Measurements from ENCODE around the gene GPR146.
"Not testable (repeated sequence)": the region's sequence is repeated elsewhere in the genome, so short reads cannot be mapped to it uniquely, and the experiment has no call there.

Gene GPR146

DNA sequence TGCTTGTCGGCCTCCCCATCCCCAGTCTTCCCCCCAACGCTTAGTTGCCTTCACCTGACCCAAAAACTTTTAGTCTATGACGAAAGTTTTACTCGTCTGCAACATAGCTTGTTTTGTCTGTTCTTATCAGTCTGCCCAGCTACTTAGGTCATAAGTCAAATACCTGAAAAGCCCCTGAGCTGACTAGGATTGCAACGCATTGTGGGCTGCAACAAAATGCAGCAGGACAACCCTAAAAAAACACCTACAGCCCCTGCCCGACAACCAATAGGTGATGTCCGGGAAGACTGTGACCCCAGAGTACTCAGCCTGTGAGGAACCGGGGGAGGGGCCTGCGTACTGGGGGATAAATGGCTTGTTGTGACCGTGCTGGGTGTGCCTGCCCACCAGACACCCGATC is 24.3 kb downstream of the GPR146 start:
- no peak overlapping the region for H3K4me3 ChIP-seq (ENCODE audit: low read depth, low read length)
- TF ChIP-seq, protein P1, sequence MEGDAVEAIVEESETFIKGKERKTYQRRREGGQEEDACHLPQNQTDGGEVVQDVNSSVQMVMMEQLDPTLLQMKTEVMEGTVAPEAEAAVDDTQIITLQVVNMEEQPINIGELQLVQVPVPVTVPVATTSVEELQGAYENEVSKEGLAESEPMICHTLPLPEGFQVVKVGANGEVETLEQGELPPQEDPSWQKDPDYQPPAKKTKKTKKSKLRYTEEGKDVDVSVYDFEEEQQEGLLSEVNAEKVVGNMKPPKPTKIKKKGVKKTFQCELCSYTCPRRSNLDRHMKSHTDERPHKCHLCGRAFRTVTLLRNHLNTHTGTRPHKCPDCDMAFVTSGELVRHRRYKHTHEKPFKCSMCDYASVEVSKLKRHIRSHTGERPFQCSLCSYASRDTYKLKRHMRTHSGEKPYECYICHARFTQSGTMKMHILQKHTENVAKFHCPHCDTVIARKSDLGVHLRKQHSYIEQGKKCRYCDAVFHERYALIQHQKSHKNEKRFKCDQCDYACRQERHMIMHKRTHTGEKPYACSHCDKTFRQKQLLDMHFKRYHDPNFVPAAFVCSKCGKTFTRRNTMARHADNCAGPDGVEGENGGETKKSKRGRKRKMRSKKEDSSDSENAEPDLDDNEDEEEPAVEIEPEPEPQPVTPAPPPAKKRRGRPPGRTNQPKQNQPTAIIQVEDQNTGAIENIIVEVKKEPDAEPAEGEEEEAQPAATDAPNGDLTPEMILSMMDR (IDR thresholded peaks at IDR 0.05; ENCODE audit: low read depth, low read length), result no peak

- TF ChIP-seq, protein P1 (IDR thresholded peaks at IDR 0.05; ENCODE audit: low read depth, low read length), result no peak
- no peak overlapping the region for H3K4me3 ChIP-seq (ENCODE audit: low read depth, low read length)
These were observed 26.2 kb downstream of the GPR146 start for GRCh38 chr7:1070544-1071011.

DNA sequence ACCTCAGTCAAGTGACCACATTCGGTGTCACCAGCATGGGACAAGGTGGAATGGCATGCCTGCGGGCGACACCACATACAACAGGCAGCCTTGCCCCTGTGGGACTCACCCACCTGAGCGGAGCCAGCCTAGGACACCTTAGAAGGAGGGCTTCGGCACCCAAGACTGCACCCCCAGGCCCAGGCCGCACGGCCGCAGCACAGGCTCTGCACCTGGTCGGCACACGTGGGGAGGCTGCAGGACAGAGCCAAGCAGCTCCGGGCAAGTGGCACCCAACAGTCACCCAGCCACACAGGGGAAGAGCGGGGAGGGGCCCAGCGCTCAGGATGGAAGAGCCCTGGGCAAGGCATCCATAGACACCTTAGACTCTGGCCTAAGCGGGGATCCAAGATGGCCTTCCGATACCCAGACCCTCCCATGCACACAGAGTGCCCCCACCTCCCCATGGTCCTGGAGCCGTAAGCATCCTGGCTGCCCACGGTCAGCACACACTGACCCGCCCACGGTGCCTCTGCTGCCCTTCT is 27.4 kb downstream of the GPR146 start:
- TF ChIP-seq, protein P1 (IDR thresholded peaks at IDR 0.05; ENCODE audit: low read depth, low read length), result no peak
- no peak overlapping the region for H3K4me3 ChIP-seq (ENCODE audit: low read depth, low read length)

DNA sequence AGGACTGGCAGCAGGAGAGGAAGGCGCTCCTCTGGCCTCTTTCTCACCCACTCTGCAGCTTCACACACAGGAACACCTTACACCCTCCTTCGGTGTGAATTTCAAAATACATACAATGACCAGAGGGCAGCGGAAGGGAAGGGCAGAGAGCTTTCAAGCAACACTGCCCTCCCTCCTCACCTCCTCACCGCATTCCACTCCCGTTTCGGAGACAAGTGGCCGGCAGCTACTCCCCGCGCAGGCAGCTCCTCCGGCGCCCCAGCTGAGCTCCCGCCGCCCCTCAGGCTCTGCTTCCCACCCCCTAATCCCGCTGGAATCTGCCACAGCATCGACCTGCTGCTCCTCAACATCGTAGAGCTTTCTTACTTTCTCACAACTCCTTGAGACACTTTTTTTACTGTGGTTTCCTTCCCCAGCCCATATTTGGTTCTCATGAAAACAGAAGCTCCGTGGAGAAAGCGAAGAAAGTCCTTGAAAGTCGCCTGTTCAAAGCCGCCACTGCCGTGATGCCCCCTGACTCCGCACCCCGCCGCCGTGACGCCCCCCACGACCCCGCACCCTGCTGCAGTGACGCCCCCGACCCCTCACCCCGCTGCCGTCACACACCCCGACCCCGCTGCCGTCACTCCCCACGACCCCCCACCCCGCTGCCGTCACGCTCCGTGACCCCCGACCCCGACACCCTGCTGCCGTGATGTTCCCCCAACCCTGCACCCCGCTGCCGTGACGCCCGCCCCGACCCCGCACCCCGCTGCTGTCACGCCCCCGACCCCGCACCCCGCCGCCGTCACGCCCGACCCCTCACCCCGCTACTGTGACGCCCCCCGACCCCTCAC is 29.0 kb downstream of the GPR146 start:
- no peak overlapping the region for H3K4me3 ChIP-seq (ENCODE audit: low read depth, low read length)
- TF ChIP-seq, protein P1 (IDR thresholded peaks at IDR 0.05; ENCODE audit: low read depth, low read length), result no peak

DNA sequence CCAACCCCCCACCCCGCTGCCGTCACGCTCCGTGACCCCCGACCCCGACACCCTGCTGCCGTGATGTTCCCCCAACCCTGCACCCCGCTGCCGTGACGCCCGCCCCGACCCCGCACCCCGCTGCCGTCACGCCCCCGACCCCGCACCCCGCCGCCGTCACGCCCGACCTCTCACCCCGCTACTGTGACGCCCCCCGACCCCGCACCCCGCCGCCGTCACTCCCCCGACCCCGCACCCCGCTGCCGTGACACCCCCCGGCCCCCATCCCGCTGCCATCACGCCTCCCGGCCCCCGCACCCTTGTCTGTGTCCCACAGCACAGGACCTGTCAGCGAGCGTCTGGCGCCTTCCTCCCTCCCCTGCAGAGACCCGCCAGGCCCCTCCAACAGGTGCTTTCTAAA is 29.7 kb downstream of the GPR146 start:
- H3K4me3 ChIP-seq (ENCODE audit: low read depth, low read length), result not testable (repeated sequence)

DNA sequence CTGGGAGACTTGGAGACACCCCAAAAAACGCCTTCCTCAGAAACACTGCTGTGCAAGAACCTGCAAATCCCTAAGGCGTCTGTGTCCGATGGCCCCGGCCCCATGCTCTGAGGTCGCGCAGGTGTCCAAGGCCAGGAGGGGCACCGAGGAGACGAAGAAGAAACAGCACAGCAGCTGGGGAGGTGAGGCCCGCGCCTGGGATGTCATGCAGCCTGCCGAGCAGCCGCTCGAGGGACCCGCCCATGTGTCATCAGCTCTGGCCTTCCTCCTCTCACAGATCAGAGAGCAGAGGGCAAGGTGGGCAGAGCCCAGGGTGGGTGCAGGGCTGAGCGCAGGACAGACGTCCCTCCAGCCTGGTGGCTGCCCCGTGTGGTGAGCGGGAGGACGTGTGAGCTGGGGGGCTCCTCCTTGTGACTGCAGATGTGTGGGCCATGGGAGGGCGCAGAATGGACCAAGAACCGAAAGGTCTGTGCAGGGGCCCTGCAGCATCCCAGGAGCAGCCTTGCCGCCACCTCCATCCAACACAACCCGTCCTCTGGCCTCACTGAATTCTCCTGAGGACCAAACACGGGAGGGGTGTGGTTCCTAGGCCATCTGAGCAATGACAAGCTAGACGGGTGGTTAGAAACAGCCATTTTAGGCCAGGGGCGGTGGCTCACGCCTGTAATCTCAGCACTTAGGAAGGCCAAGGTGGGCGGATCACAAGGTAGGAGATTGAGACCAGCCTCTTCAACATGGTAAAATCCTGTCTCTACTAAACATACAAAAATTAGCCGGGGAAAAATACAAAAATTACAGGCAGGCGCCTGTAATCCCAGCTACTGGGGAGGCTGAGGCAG is 30.5 kb downstream of the GPR146 start:
- TF ChIP-seq, protein P1 (IDR thresholded peaks at IDR 0.05; ENCODE audit: low read depth, low read length), result no peak
- H3K4me3 ChIP-seq (ENCODE audit: low read depth, low read length), result no peak overlapping the region

DNA sequence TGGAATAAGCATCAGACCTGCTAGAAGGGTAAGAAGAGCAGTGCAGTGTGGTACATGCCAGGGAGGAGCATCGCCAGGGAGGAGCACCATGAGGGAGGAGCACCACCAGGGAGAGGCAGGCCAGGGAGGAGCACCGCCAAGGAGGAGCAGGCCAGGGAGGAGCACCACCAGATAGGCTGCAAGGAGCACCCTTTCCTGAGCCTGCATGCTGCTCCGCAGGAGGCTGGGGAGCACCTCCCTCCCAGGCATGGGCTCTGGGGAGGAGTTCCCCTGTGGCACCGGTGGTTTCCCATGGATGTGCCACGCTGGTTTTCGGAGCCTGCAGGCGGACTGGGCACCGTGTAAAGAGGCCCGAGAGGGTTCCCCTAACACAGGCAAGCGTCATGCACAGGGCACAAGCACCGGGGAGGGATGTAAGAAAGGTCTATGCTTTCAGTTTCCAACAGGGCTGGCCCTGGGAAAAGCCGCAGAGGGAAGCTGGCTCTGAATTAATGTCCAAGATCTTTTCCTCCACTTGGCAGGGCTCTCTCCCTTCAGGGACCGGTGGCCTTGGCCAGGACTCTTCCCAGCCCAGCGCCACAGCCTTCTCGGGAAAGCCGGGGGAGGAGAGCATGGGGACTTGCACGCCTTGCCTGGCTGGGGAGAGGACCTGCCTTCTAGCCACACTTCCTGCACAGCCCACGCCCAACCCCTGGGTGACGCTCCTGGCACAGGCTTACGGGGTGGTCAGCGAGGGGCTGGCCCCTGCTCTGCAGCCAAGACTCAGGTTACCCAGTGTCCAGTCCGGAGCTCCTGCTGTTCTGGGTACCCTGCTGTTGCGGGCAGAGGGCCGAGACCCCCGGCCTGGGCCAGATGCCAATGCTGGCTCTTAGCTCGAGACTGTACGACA is 32.1 kb downstream of the GPR146 start:
- TF ChIP-seq, protein P1 (IDR thresholded peaks at IDR 0.05; ENCODE audit: low read depth, low read length), result no peak
- H3K4me3 ChIP-seq (ENCODE audit: low read depth, low read length), result no peak overlapping the region

All from WI38 (cell line).